Measurements from ENCODE around the gene GMCL1. TPM values are rescaled to one million over a fixed set of nuclear protein-coding genes. Genes with fewer than 3 reads are reported as not detected.

The GMCL1 gene
- total and polyA plus RNA-seq, 2 of the 13 experiments (the other 11 are each of a cell fraction or from before 2014, with no cell fraction given): 18.7 to 24.0 TPM

- peak; percentile 97 for TF ChIP-seq ZBTB25 (CRISPR knock-in tag; IDR thresholded peaks at IDR 0.05)
- TF ChIP-seq ZSCAN22 (CRISPR knock-in tag; IDR thresholded peaks at IDR 0.05): 0 out of 2 replicates have a peak, but pooled peaks have one; percentile 6
- peak in 1 of 2 experiments; percentile 87; a peak in 2 of 4 replicates for TF ChIP-seq REST (IDR thresholded peaks at IDR 0.05; ENCODE audit: borderline replicate concordance in 1 of 2, low read depth in 1 of 2, low read length in 2 of 2)
- 0 out of 2 replicates have a peak, but pooled peaks have one; percentile 35 for TF ChIP-seq ZNF329 (CRISPR knock-in tag; IDR thresholded peaks at IDR 0.05; ENCODE audit: low read depth)
- TF ChIP-seq ZSCAN12 (CRISPR knock-in tag; IDR thresholded peaks at IDR 0.05): peak; percentile 92
- peak; percentile 93 for TF ChIP-seq ZBTB10 (CRISPR knock-in tag; IDR thresholded peaks at IDR 0.05; ENCODE audit: borderline replicate concordance)
- no peak for TF ChIP-seq ZNF33B (CRISPR knock-in tag; IDR thresholded peaks at IDR 0.05)
- TF ChIP-seq SP4 (CRISPR knock-in tag; IDR thresholded peaks at IDR 0.05): peak; percentile 50; the same call in 1 of the 2 replicates
- no peak; the same call in 1 of the 2 replicates for TF ChIP-seq NFATC3 (CRISPR knock-in tag; IDR thresholded peaks at IDR 0.05)
- no peak for TF ChIP-seq ZNF552 (CRISPR knock-in tag; IDR thresholded peaks at IDR 0.05; ENCODE audit: borderline replicate concordance)
- peak; percentile 46; the same call in 1 of the 2 replicates for TF ChIP-seq ZNF7 (CRISPR knock-in tag; IDR thresholded peaks at IDR 0.05)
- peak; percentile 97 for TF ChIP-seq ETV6 (CRISPR knock-in tag; conservative IDR thresholded peaks at IDR 0.05)
- no peak; the same call in 1 of the 2 replicates for TF ChIP-seq CAMTA2 (CRISPR knock-in tag; IDR thresholded peaks at IDR 0.05; ENCODE audit: borderline replicate concordance)
- TF ChIP-seq ZNF3 (CRISPR knock-in tag; IDR thresholded peaks at IDR 0.05): peak; percentile 68; the same call in 1 of the 2 replicates
- peak; percentile 84; the same call in 1 of the 2 replicates for TF ChIP-seq MIER2 (CRISPR knock-in tag; IDR thresholded peaks at IDR 0.05)
- 0 out of 2 replicates have a peak, but pooled peaks have one; percentile 45 for TF ChIP-seq CREB1 (IDR thresholded peaks at IDR 0.05)
- peak; percentile 90 for TF ChIP-seq CREB1 (CRISPR knock-in tag; IDR thresholded peaks at IDR 0.05)
- TF ChIP-seq ZNF260 (CRISPR knock-in tag; IDR thresholded peaks at IDR 0.05; ENCODE audit: borderline replicate concordance, low read depth): no peak; the same call in 1 of the 2 replicates
- no peak for TF ChIP-seq FOXK2 (IDR thresholded peaks at IDR 0.05)
- no peak for TF ChIP-seq CHD2 (IDR thresholded peaks at IDR 0.05; ENCODE audit: low read depth, low read length)
Measured at GRCh38 chr2:69893684-69894551, 64.5 kb downstream of the GMCL1 start, which contains the start of gene SNRNP27 (continued).
